Type B pancreatic cell (in vitro differentiated cells): ENCODE results near the gene CIT. TPM values are rescaled to one million over a fixed set of nuclear protein-coding genes. Genes with fewer than 3 reads are reported as not detected.

Source experiments
- DNase-seq: peaks from one replicate; pipeline ENCODE4 v3.0.0; 2021; ENCODE audit warnings: mixed read lengths; ENCODE audit not compliant: unreplicated experiment; ENCODE audit errors: extremely low spot score
- H3K27ac Mint-ChIP-seq: 2 replicates; pipeline ENCODE4 v1.8.0; 2021; ENCODE audit warnings: mild to moderate bottlenecking, mixed read lengths
- H3K27me3 Mint-ChIP-seq: 2 replicates; pipeline ENCODE4 v1.8.0; 2021; ENCODE audit warnings: mixed read lengths
- H3K36me3 Mint-ChIP-seq: 2 replicates; pipeline ENCODE4 v1.8.0; 2021; ENCODE audit warnings: mixed read lengths
- H3K4me1 Mint-ChIP-seq: one replicate; pipeline ENCODE4 v1.8.0; 2021; ENCODE audit warnings: mixed read lengths; ENCODE audit not compliant: unreplicated experiment
- H3K4me3 Mint-ChIP-seq: 2 replicates; pipeline ENCODE4 v1.8.0; 2021; ENCODE audit warnings: mild to moderate bottlenecking, mixed read lengths
- H3K9me3 Mint-ChIP-seq: 2 replicates; pipeline ENCODE4 v1.8.0; 2021; ENCODE audit warnings: mixed read lengths
- total RNA-seq: library from RNA; stranded (reverse); gene quantifications from 2 replicates; pipeline ENCODE4 v1.2.1, GENCODE V29; 2021; ENCODE audit warnings: low replicate concordance
- TF ChIP-seq, protein P1 (sequence below): fragments of 200-600 bp; sonication (generic); conservative IDR thresholded peaks from 2 replicates; pipeline ENCODE4 v1.5.0; 2021; ENCODE audit warnings: antibody characterized with exemption, mild to moderate bottlenecking

CIT gene
- total RNA-seq, 1 donor from 2014 or later = 50.9 TPM

DNA sequence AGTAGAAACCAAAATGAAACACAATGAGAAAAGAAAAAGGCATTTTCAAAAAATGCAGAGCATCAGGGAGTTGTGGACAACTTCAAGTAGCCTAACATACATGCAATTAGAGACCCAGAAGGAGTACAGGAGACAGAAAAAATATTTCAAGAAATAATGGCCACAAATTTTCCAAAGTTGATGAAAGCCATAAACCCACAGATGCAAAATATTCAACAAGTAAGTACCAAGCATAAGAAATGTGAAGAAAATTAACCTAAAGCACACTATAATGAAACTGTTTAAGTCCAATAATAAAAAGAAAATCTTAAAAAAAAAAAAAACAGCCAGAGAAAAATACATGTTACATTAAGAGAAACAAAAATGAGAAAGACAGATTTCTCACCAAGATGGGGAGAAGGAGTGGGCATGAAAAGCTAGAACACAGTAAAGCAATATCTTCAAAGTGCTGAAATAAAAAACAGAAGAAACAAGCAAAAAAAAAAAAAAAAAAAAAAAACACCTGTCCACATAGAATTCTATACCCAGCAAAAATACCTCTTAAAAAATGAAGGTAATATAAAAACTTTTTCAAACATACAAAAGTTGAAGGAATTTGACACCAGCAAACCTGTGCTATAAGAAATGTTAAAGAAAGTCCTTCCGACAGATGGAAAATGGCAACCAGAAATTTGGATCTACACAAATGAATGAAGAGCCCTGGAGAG, 132.1 kb downstream of the CIT start:
- peaks cover 7% of the 10 kb centered on the region for H3K4me1 Mint-ChIP-seq
- no peak overlapping the region for H3K4me3 Mint-ChIP-seq
- TF ChIP-seq, protein P1, sequence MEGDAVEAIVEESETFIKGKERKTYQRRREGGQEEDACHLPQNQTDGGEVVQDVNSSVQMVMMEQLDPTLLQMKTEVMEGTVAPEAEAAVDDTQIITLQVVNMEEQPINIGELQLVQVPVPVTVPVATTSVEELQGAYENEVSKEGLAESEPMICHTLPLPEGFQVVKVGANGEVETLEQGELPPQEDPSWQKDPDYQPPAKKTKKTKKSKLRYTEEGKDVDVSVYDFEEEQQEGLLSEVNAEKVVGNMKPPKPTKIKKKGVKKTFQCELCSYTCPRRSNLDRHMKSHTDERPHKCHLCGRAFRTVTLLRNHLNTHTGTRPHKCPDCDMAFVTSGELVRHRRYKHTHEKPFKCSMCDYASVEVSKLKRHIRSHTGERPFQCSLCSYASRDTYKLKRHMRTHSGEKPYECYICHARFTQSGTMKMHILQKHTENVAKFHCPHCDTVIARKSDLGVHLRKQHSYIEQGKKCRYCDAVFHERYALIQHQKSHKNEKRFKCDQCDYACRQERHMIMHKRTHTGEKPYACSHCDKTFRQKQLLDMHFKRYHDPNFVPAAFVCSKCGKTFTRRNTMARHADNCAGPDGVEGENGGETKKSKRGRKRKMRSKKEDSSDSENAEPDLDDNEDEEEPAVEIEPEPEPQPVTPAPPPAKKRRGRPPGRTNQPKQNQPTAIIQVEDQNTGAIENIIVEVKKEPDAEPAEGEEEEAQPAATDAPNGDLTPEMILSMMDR = no peak
- no peak for DNase-seq
- H3K36me3 Mint-ChIP-seq = peaks cover 48% of the 10 kb centered on the region
- H3K27me3 Mint-ChIP-seq = no peaks in the 10 kb centered on the region
- H3K27ac Mint-ChIP-seq = no peak overlapping the region
- H3K9me3 Mint-ChIP-seq = peaks cover 15% of the 10 kb centered on the region

DNA sequence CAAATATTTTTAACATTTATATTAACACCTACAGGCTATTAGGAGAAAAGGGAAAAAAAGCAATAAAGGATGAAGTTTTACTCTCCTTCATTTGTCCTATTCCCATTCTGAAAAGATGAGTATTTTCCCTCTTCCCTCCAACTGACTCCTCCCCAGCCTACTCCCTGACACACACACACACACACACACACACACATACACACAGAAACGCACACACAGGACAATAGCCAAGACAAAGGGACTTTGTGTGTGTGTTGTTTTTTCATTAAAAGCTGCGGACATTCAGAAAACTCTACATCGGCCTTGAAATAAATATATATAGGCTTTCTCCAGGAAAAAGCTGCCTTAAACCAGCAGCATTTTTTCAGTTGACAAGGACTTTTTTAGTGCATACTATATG, 134.4 kb downstream of the CIT start:
- Mint-ChIP-seq H3K36me3 (peaks cover 48% of the 10 kb centered on the region), H3K27me3 (no peaks in the 10 kb centered on the region), H3K9me3 (peaks cover 15% of the 10 kb centered on the region), H3K4me1 (no peaks in the 10 kb centered on the region), H3K27ac (no peak overlapping the region), H3K4me3 (no peak overlapping the region)
- TF ChIP-seq, protein P1 = no peak
- no peak for DNase-seq

GRCh38 chr12:119740830-119741229, 136.3 kb downstream of the CIT start:
- Mint-ChIP-seq H3K36me3 (peaks cover 37% of the 10 kb centered on the region), H3K4me3 (no peak overlapping the region), H3K9me3 (peaks cover 15% of the 10 kb centered on the region), H3K27ac (no peak overlapping the region), H3K27me3 (no peaks in the 10 kb centered on the region), H3K4me1 (no peaks in the 10 kb centered on the region)
- TF ChIP-seq, protein P1 = no peak
- DNase-seq = no peak

- DNase-seq = no peak
- Mint-ChIP-seq H3K4me1 (no peaks in the 10 kb centered on the region), H3K27me3 (no peaks in the 10 kb centered on the region), H3K9me3 (no peaks in the 10 kb centered on the region), H3K27ac (no peak overlapping the region), H3K4me3 (no peak overlapping the region), H3K36me3 (peaks cover 16% of the 10 kb centered on the region)
- TF ChIP-seq, protein P1 = no peak
Observed at GRCh38 chr12:119735079-119735478, 142.0 kb downstream of the CIT start.

DNA sequence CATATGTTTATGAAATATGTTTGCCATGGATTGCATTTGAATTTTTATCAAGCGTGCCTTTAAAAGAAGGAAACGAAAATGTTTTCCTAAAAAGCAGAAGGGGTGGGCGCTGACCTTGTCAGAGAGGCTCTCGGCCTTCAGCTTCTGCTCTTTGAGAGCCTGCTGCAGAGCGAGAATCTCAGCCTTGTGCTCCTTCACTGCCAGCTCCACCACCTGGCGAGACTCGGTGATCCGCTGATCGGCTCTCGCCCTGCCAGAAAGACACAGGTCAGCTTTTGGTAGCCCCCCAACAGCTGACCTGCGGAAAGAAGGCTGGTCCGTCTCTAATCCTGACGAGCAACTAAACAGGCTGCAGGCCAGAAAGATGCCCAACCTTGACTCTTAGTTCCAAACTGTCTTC, 146.7 kb downstream of the CIT start:
- Mint-ChIP-seq H3K27me3 (no peaks in the 10 kb centered on the region), H3K4me1 (no peaks in the 10 kb centered on the region), H3K36me3 (peaks cover 16% of the 10 kb centered on the region), H3K9me3 (no peaks in the 10 kb centered on the region), H3K4me3 (no peak overlapping the region), H3K27ac (no peak overlapping the region)
- TF ChIP-seq, protein P1 = no peak
- no peak for DNase-seq
